Measurements from ENCODE around the gene AANAT.
"Not testable (repeated sequence)": the region's sequence is repeated elsewhere in the genome, so short reads cannot be mapped to it uniquely, and the experiment has no call there.

AANAT gene

DNA sequence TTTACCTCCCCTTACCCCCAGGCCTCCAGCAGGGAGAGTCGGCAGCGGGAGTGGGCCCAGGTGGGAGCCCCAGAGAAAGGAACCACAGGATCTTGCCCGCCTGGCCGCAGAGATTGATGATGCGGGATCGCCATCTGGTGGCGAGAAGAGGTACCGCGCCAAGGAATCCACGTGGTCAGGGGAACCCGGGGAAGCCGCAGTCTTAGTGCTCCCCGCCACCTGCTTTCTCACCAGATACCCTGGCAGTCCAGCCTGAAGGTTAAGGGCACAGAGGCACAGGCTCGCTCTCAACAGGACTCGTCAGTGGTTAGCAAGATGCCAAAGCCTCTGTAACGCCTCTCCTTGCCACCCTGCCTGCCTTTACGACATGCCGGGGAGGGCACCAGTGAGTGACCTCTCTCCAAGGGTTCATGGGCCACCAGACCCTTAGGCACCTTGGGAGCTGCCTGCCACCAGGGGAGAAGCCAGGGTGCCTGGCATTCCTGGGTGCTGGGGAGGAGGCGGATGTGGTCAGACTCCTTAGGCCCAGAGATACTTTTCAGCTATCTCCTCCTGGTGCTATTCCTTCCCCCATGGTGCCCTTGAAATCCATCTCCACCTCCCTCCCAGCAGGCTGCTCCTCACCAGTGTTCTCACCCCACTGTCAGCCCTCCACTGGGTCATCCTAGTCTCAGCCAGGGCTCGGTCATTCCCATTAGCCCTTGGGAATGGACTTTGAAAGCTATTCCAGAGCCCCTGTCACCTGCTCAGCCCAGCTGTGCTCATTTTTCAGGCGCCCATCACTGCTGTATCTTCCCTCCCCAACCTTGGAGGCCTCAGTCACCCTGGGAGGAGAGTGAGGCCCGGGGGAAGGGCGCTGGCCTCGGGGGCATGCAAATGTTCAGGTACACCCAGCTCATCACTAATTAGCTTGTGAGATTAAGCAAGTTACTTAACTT lies 39.3 kb downstream of the AANAT start (continued):
- TF ChIP-seq, protein P1, sequence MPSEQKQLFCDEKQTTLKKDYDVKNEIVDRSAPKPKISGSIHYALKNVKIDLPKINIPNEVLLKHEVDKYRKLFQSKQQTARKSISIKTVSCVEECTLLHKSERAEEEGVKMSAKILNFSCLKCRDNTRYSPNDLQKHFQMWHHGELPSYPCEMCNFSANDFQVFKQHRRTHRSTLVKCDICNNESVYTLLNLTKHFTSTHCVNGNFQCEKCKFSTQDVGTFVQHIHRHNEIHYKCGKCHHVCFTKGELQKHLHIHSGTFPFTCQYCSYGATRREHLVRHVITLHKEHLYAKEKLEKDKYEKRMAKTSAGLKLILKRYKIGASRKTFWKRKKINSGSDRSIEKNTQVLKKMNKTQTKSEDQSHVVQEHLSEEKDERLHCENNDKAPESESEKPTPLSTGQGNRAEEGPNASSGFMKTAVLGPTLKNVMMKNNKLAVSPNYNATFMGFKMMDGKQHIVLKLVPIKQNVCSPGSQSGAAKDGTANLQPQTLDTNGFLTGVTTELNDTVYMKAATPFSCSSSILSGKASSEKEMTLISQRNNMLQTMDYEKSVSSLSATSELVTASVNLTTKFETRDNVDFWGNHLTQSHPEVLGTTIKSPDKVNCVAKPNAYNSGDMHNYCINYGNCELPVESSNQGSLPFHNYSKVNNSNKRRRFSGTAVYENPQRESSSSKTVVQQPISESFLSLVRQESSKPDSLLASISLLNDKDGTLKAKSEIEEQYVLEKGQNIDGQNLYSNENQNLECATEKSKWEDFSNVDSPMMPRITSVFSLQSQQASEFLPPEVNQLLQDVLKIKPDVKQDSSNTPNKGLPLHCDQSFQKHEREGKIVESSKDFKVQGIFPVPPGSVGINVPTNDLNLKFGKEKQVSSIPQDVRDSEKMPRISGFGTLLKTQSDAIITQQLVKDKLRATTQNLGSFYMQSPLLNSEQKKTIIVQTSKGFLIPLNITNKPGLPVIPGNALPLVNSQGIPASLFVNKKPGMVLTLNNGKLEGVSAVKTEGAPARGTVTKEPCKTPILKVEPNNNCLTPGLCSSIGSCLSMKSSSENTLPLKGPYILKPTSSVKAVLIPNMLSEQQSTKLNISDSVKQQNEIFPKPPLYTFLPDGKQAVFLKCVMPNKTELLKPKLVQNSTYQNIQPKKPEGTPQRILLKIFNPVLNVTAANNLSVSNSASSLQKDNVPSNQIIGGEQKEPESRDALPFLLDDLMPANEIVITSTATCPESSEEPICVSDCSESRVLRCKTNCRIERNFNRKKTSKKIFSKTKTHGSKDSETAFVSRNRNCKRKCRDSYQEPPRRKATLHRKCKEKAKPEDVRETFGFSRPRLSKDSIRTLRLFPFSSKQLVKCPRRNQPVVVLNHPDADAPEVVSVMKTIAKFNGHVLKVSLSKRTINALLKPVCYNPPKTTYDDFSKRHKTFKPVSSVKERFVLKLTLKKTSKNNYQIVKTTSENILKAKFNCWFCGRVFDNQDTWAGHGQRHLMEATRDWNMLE (tag by site-specific recombination; conservative IDR thresholded peaks at IDR 0.05; ENCODE audit: low read depth): no peak
- TF ChIP-seq MYNN (tag by site-specific recombination; IDR thresholded peaks at IDR 0.05; ENCODE audit: borderline replicate concordance) (no peak), ZNF610 (tag by site-specific recombination; IDR thresholded peaks at IDR 0.05; ENCODE audit: borderline replicate concordance) (no peak), ZNF394 (tag by site-specific recombination; IDR thresholded peaks at IDR 0.05; ENCODE audit: borderline replicate concordance) (no peak), KLF16 (tag by site-specific recombination; IDR thresholded peaks at IDR 0.05) (0 out of 2 replicates have a peak, but pooled peaks have one; percentile 45)

DNA sequence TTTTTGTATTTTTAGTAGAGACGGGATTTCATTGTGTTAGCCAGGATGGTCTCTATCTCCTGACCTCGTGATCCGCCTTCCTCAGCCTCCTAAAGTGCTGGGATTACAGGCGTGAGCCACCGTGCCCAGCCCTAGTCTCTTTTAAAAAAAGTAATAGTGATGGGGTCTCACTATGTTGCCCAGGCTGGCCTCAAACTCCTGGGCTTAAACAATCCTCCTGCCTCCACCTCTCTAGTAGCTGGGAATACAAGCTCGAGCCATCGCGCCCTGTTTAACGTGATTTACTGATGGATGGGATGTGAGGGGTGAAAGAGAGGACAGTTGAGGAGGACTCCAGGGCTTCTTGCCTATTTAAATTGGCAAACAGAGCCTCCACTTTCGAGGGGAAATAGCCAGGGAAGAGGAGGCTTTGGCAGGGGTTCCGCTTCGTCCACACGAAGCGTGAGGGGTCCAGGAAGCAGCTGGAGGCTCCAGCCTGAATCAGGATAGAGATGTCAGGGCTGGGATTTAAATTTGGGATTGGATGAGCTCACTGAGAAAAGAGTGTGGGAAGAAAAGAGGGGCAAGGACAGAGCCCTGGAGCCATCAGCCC lies 41.2 kb downstream of the AANAT start:
- CTCF ChIA-PET: interaction anchor here (1.4 to 8.4 kb wide), 10 partner anchors 10 to 206 kb away, joined by 5 to 187 read pairs (median 20); partner anchors contain the start of gene AANAT
- not testable (repeated sequence) for H3K36me3 ChIP-seq (ENCODE audit: control insufficient read depth in 2 of 2, insufficient read depth in 1 of 2, low read length in 2 of 2); H3K27ac ChIP-seq (ENCODE audit: extremely low read depth, low read depth, low read length); H3K9me3 ChIP-seq (ENCODE audit: control insufficient read depth, insufficient read depth, low read depth, low read length); H3K4me1 ChIP-seq (ENCODE audit: control insufficient read depth, insufficient read depth, low read length); H3K4me3 ChIP-seq (ENCODE audit: low read depth, low read length)
- TF ChIP-seq ZNF121 (tag by site-specific recombination; IDR thresholded peaks at IDR 0.05): peak; percentile 88
- POLR2A ChIA-PET: interaction anchor here (0.9 kb wide), 1 partner anchor 264 kb away, joined by 5 read pairs; no protein-coding TSS in a partner anchor

DNA sequence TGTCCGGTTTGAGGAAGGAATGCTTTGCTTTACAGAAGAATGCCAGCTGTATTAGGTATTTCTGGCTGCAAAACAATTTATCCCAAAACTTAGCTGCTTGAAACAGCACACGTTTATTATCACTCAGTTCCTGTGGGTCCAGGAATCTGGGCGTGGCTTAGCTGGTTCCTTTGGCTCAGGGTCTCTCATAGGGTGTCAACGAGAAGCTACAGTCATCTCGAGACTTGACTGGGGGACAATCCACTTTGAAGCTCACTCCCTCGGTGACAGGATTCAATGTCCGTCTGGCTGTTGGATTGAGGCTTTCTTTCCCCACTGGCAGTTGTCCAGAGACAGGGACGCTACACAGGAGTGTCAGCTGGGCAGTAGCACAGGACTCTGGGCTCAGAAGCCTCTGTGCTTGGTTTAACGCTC lies 43.4 kb downstream of the AANAT start:
- Histone ChIP-seq H3K36me3 (ENCODE audit: control insufficient read depth in 2 of 2, insufficient read depth in 1 of 2, low read length in 2 of 2) (no peaks in the 10 kb centered on the region), H3K4me1 (ENCODE audit: control insufficient read depth, insufficient read depth, low read length) (no peaks in the 10 kb centered on the region), H3K9me3 (ENCODE audit: control insufficient read depth, insufficient read depth, low read depth, low read length) (no peaks in the 10 kb centered on the region), H3K27ac (ENCODE audit: extremely low read depth, low read depth, low read length) (no peak overlapping the region), H3K4me3 (ENCODE audit: low read depth, low read length) (no peak overlapping the region)
- ChIA-PET POLR2A (interaction anchor here (0.7 to 1.8 kb wide), 3 partner anchors 46 to 378 kb away, joined by 3 to 7 read pairs (median 3); no protein-coding TSS in a partner anchor), CTCF (interaction anchor here (0.5 to 8.4 kb wide), 14 partner anchors 9 to 418 kb away, joined by 3 to 187 read pairs (median 3); partner anchors contain the start of gene AANAT)
- TF ChIP-seq, protein P2, sequence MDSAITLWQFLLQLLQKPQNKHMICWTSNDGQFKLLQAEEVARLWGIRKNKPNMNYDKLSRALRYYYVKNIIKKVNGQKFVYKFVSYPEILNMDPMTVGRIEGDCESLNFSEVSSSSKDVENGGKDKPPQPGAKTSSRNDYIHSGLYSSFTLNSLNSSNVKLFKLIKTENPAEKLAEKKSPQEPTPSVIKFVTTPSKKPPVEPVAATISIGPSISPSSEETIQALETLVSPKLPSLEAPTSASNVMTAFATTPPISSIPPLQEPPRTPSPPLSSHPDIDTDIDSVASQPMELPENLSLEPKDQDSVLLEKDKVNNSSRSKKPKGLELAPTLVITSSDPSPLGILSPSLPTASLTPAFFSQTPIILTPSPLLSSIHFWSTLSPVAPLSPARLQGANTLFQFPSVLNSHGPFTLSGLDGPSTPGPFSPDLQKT (IDR thresholded peaks at IDR 0.05; ENCODE audit: borderline replicate concordance, low read depth, low read length): no peak
- TF ChIP-seq, protein P3, sequence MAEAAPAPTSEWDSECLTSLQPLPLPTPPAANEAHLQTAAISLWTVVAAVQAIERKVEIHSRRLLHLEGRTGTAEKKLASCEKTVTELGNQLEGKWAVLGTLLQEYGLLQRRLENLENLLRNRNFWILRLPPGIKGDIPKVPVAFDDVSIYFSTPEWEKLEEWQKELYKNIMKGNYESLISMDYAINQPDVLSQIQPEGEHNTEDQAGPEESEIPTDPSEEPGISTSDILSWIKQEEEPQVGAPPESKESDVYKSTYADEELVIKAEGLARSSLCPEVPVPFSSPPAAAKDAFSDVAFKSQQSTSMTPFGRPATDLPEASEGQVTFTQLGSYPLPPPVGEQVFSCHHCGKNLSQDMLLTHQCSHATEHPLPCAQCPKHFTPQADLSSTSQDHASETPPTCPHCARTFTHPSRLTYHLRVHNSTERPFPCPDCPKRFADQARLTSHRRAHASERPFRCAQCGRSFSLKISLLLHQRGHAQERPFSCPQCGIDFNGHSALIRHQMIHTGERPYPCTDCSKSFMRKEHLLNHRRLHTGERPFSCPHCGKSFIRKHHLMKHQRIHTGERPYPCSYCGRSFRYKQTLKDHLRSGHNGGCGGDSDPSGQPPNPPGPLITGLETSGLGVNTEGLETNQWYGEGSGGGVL (tag by site-specific recombination; IDR thresholded peaks at IDR 0.05): no peak
- TF ChIP-seq, protein P4, sequence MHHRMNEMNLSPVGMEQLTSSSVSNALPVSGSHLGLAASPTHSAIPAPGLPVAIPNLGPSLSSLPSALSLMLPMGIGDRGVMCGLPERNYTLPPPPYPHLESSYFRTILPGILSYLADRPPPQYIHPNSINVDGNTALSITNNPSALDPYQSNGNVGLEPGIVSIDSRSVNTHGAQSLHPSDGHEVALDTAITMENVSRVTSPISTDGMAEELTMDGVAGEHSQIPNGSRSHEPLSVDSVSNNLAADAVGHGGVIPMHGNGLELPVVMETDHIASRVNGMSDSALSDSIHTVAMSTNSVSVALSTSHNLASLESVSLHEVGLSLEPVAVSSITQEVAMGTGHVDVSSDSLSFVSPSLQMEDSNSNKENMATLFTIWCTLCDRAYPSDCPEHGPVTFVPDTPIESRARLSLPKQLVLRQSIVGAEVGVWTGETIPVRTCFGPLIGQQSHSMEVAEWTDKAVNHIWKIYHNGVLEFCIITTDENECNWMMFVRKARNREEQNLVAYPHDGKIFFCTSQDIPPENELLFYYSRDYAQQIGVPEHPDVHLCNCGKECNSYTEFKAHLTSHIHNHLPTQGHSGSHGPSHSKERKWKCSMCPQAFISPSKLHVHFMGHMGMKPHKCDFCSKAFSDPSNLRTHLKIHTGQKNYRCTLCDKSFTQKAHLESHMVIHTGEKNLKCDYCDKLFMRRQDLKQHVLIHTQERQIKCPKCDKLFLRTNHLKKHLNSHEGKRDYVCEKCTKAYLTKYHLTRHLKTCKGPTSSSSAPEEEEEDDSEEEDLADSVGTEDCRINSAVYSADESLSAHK (tag by site-specific recombination; IDR thresholded peaks at IDR 0.05): no peak
- TF ChIP-seq GLI4 (tag by site-specific recombination; IDR thresholded peaks at IDR 0.05): no peak
- TF ChIP-seq ZNF660 (tag by site-specific recombination; IDR thresholded peaks at IDR 0.05): no peak
- no peak for TF ChIP-seq GLIS1 (tag by site-specific recombination; IDR thresholded peaks at IDR 0.05)
- TF ChIP-seq ZNF521 (tag by site-specific recombination; IDR thresholded peaks at IDR 0.05): no peak
- TF ChIP-seq HOXC10 (CRISPR knock-in tag; IDR thresholded peaks at IDR 0.05): no peak
- TF ChIP-seq, protein P5, sequence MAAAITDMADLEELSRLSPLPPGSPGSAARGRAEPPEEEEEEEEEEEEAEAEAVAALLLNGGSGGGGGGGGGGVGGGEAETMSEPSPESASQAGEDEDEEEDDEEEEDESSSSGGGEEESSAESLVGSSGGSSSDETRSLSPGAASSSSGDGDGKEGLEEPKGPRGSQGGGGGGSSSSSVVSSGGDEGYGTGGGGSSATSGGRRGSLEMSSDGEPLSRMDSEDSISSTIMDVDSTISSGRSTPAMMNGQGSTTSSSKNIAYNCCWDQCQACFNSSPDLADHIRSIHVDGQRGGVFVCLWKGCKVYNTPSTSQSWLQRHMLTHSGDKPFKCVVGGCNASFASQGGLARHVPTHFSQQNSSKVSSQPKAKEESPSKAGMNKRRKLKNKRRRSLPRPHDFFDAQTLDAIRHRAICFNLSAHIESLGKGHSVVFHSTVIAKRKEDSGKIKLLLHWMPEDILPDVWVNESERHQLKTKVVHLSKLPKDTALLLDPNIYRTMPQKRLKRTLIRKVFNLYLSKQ (tag by site-specific recombination; IDR thresholded peaks at IDR 0.05; ENCODE audit: borderline replicate concordance): no peak
- TF ChIP-seq ZNF416 (tag by site-specific recombination; IDR thresholded peaks at IDR 0.05): no peak

All from HEK293 (cell line).